SK-N-SH (cell line): ENCODE measurements around the gene NAV1.
A peak's percentile ranks its signal among the peaks of the same experiment; 100 is the strongest.

Source experiments
- CHD2 ChIP-seq: fragments of 150-350 bp; IDR thresholded peaks from 2 replicates; pipeline ENCODE4 v1.6.1; 2018; ENCODE audit warnings: low read length; ENCODE audit not compliant: partially characterized antibody
- FOXJ3 ChIP-seq: sonication (generic); formaldehyde crosslinking; IDR thresholded peaks from 2 replicates; pipeline ENCODE4 v1.5.1; 2020; ENCODE audit warnings: mild to moderate bottlenecking, missing genetic modification reagents
- RAD21 ChIP-seq: IDR thresholded peaks from 2 replicates; pipeline ENCODE4 v1.6.1; 2012; ENCODE audit warnings: mild to moderate bottlenecking, low read length
- SIN3A ChIP-seq: IDR thresholded peaks from 2 replicates; pipeline ENCODE4 v1.6.1; 2012; ENCODE audit warnings: low read depth, mild to moderate bottlenecking, low read length, moderate library complexity, borderline replicate concordance
- YY1 ChIP-seq: IDR thresholded peaks from 2 replicates; pipeline ENCODE4 v1.4.0; 2012; ENCODE audit warnings: low read depth, mild to moderate bottlenecking
- TF ChIP-seq, protein P1 (sequence below): fragments of 200-600 bp; sonication (generic); IDR thresholded peaks from 2 replicates; pipeline ENCODE4 v1.6.1; 2017; ENCODE audit warnings: antibody characterized with exemption, mild to moderate bottlenecking, moderate library complexity
- TF ChIP-seq, protein P2 (sequence below): IDR thresholded peaks from 2 replicates; pipeline ENCODE4 v1.6.1; 2012; ENCODE audit warnings: mild to moderate bottlenecking, low read depth, low read length, moderate library complexity

DNA sequence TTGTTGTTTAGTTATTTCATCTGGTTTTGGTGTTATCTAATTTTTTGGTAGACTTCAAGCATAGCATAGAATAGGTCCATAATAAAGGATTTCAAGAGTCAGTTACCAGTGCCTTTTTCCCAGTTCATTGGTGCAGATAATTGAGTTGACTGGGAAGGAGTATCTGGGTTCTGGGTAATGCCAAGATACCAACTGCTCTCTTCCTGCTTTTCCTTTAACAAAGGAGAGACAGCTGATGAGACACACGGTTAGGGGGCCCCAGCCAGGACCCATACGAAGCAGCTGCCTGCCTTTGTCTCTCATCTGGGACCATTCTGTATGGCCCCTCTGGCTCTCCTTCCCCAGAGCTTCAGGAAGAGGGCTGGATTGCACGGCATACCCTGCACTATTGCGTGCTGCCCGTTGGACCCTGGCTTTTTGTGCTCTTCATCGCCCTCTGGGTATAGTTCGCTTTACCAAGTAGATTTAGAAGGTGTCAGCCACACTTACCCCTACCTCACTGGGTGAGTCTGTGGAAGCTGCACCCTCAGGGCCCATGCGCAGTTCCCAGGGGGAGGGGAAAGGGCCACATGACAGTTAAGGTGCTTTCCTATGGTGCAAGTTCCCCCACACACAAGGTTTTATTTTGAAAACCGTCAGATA, 7.0 kb downstream of the NAV1 start:
- TF ChIP-seq, protein P1, sequence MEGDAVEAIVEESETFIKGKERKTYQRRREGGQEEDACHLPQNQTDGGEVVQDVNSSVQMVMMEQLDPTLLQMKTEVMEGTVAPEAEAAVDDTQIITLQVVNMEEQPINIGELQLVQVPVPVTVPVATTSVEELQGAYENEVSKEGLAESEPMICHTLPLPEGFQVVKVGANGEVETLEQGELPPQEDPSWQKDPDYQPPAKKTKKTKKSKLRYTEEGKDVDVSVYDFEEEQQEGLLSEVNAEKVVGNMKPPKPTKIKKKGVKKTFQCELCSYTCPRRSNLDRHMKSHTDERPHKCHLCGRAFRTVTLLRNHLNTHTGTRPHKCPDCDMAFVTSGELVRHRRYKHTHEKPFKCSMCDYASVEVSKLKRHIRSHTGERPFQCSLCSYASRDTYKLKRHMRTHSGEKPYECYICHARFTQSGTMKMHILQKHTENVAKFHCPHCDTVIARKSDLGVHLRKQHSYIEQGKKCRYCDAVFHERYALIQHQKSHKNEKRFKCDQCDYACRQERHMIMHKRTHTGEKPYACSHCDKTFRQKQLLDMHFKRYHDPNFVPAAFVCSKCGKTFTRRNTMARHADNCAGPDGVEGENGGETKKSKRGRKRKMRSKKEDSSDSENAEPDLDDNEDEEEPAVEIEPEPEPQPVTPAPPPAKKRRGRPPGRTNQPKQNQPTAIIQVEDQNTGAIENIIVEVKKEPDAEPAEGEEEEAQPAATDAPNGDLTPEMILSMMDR: peak; percentile 23
- TF ChIP-seq SIN3A (no peak), RAD21 (no peak), FOXJ3 (no peak), YY1 (no peak), CHD2 (no peak)
- TF ChIP-seq, protein P2, sequence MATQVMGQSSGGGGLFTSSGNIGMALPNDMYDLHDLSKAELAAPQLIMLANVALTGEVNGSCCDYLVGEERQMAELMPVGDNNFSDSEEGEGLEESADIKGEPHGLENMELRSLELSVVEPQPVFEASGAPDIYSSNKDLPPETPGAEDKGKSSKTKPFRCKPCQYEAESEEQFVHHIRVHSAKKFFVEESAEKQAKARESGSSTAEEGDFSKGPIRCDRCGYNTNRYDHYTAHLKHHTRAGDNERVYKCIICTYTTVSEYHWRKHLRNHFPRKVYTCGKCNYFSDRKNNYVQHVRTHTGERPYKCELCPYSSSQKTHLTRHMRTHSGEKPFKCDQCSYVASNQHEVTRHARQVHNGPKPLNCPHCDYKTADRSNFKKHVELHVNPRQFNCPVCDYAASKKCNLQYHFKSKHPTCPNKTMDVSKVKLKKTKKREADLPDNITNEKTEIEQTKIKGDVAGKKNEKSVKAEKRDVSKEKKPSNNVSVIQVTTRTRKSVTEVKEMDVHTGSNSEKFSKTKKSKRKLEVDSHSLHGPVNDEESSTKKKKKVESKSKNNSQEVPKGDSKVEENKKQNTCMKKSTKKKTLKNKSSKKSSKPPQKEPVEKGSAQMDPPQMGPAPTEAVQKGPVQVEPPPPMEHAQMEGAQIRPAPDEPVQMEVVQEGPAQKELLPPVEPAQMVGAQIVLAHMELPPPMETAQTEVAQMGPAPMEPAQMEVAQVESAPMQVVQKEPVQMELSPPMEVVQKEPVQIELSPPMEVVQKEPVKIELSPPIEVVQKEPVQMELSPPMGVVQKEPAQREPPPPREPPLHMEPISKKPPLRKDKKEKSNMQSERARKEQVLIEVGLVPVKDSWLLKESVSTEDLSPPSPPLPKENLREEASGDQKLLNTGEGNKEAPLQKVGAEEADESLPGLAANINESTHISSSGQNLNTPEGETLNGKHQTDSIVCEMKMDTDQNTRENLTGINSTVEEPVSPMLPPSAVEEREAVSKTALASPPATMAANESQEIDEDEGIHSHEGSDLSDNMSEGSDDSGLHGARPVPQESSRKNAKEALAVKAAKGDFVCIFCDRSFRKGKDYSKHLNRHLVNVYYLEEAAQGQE: no peak
